GM19397 (cell line): ENCODE results near the gene FOXR1.
"Not testable (repeated sequence)": the region's sequence is repeated elsewhere in the genome, so short reads cannot be mapped to it uniquely, and the experiment has no call there.

Experiments used
- ATAC-seq: cut with Tn5 transposase; IDR thresholded peaks from one replicate; pipeline ENCODE4 v1.9.1; 2021; ENCODE audit warnings: mild to moderate bottlenecking, moderate library complexity; ENCODE audit not compliant: unreplicated experiment

Gene FOXR1

DNA sequence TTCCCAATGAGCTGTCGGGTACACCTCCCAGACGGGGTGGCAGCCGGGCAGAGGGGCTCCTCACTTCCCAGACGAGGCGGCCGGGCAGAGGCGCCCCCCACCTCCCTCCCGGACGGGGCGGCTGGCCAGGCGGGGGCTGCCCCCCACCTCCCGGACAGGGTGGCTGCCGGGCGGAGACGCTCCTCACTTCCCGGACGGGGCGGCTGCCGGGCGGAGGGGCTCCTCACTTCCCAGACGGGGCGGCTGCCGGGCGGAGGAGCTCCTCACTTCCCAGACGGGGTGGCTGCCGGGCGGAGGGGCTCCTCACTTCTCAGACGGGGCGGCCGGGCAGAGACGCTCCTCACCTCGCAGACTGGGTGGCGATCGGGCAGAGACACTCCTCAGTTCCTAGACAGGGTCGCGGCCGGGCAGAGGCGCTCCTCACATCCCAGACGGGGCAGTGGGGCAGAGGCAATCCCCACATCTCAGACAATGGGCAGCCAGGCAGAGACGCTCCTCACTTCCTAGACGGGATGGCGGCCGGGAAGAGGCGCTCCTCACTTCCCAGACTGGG is 20.0 kb downstream of the FOXR1 start:
- not testable (repeated sequence) for ATAC-seq

DNA sequence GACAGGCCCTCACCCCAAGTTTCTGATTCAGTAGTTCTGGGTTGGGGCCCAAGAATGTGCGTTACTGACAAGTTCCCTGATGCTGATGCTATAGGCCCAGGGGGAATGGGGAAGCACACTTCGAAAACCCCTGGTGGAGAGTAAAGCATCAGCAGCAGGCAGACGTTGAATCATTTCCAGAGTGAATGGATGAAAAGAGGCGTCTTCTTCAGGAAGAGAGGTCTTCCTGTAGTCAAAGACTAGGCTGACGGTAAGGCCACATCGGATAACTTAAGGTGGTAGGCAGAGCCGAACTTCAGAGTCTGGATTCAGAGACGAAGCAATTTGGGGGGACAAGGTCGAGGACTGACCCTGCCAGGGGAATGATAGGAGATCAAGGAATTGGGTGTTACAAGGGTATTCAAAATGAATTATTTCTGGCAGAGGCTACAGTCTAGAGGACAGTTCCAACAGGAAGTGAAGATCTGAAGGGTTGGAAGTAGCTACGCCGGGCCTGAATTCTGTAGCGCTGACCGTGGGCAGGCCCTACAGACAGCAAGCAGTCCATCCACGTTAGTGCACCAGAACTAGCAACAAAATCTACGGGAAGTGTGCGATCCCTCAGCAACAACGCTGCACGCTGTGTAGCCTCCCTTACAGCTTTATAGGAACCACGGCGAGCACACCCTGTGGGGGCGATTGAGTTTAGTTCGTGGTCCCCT is 25.5 kb downstream of the FOXR1 start:
- peak; percentile 6 for ATAC-seq

- ATAC-seq, result peak; percentile 93
These were observed 26.2 kb downstream of the FOXR1 start, which contains the start of gene CENATAC for GRCh38 chr11:118997627-118998387. Gene CENATAC, plus strand, starts transcription at chr11:118998138. Its CDS starts 60 bp downstream, at chr11:118998198.

DNA sequence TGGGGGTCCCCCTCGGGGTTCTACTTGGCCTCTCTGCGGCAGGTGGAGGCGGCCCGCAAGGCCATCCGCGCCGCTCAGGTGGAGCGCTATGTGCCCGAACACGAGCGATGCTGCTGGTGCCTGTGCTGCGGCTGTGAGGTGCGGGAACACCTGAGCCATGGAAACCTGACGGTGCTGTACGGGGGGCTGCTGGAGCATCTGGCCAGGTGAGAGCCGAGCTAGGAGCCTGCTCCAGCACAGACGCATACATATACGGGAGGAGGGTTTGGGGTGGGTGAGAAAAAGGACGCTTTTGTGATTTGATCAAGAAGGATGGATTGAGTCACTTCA is 26.8 kb downstream of the FOXR1 start:
- ATAC-seq, result no peak

DNA sequence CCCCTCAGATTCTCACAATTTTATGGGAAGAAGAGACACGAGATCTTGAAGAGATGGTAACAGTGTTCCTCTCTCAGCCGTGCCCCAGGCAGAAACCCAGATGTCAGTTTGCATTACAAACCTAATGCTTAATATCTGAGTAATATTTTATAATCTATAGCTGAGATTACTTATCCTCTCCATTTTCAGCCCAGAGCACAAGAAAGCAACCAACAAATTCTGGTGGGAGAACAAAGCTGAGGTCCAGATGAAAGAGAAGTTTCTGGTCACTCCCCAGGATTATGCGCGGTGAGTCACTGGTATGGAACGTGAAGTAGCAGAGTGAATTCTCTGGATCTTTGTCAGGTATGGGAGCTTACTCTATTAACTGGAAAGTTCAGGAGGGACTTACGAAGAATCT is 27.3 kb downstream of the FOXR1 start:
- no peak for ATAC-seq

- ATAC-seq, result no peak
These were observed 29.3 kb downstream of the FOXR1 start for GRCh38 chr11:119000906-119001305.

- ATAC-seq, result no peak
These were observed 35.1 kb downstream of the FOXR1 start for GRCh38 chr11:119006656-119007055.

DNA sequence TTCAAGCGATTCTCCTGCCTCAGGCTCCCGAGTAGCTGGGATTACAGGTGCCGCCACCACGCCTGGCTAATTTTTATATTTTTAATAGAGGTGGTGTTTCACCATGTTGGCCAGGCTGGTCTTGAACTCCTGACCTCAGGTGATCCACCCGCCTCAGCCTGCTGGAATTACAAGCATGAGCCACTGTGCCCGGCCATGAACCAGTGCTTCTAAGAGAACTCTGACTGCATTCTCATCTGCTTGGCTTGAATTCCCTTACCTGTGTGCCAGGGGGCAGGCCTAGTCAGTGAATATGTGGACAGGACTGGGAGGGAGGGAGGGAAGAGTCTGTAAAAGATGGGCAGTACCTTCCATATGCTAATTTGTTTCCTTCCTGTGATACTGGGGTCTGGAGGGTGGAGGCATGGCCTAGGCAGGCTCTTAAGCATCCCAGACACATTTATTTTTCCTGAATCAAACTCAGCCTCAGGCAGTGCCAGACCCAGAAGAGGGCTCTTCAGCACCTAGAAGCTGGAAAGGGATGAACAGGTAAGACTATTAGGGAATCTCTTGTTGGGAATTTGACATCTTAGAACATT is 40.0 kb downstream of the FOXR1 start:
- no peak for ATAC-seq

- no peak for ATAC-seq
These were observed 41.1 kb downstream of the FOXR1 start for GRCh38 chr11:119012629-119013170.

DNA sequence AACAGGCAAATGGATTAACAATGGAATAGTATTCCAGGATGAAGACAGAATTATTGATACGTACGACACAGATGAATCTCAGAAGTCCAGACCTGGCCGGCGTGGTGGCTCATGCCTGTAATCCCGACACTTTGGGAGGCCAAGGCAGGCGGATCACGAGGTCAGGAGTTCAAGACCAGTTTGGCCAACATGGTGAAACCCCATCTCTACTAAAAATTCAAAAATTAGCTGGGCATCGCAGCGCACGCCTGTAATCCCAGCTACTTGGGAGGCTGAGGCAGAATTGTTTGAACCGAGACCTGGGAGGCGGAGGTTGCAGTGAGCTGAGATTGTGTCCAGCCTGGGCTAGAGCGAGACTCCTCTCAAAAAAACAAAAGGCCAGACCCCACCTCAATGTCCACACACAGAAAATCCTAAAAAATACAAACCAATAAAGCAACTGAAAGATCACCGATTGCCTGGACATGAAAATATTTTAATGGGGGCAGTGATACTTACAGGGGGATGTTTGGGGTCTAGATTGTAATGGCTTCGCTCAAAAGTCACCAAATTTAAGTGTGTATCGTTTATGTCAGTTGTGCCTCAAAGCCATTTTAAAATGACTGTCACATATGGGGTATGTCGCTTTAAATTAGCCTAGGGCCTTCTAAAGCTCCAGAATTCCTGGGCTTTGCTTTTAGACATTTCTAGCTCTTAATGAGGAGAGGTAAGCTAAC is 42.8 kb downstream of the FOXR1 start:
- ATAC-seq, result no peak

GRCh38 chr11:119015054-119015611 is 43.6 kb downstream of the FOXR1 start:
- ATAC-seq, result no peak

DNA sequence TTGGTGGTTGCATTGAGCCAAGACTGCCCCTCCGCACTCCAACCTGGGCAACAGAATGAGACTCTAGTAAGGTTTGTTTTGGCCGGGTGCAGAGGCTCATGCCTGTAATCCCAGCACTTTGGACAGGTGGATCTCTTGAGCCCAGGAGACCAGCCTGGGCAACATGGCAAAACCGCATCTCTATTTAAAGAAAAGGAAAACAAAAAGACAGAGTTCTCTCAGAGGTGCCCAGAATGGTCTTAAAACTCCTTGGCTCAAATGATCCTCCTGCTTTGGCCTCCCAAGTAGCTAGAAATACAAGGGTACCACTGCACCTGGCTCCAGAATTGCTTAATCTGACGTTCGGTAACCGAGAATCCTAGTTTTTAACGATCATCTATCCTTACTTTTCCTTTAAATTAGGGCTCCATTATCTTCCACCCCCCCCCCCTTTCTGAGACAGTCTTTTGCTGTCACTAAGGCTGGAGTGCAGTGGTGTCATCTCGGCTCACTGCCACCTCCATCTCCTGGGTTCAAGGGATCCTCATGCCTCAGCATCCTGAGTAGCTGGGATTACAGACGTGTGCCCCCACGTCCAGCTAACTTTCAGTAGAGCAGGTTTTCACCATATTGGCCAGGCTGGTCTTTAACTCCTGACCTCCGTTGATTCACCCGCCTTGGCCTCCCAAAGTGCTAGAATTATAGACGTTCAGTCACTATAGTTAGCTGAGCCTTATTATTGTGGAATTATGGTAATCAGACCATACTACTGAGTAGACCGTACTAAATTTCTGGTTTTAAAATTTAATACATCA is 44.9 kb downstream of the FOXR1 start:
- ATAC-seq, result no peak

- not testable (repeated sequence) for ATAC-seq
These were observed 45.8 kb downstream of the FOXR1 start for GRCh38 chr11:119017377-119017776.

- ATAC-seq, result peak; percentile 85
These were observed 46.7 kb downstream of the FOXR1 start, which contains the start of the genes RPS25 and TRAPPC4 for GRCh38 chr11:119018074-119018938. Gene RPS25, minus strand, starts transcription at chr11:119018343. Its CDS starts 59 bp downstream, at chr11:119018284. Gene TRAPPC4, plus strand, starts transcription at chr11:119018766. Its CDS starts 30 bp downstream, at chr11:119018796.

DNA sequence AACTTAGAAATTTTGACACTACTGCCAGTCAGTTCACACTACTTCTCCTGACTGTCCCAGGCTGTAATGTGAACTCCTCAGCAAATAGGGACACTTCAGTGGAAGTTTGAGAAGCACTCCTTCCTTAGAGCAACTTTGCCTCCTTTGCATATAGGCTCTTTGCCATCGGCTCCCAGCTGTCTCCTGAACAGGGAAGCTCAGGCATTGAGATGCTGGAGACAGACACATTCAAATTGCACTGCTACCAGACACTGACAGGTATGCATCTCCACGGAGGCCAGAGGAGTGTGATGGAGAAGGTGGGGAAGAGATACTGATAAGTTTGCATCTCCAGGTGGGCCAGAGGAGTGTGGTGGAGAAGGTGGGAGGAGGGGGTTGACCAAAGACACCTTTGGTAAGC is 48.4 kb downstream of the FOXR1 start:
- no peak for ATAC-seq

GRCh38 chr11:119021631-119022030 is 50.1 kb downstream of the FOXR1 start:
- ATAC-seq, result no peak

DNA sequence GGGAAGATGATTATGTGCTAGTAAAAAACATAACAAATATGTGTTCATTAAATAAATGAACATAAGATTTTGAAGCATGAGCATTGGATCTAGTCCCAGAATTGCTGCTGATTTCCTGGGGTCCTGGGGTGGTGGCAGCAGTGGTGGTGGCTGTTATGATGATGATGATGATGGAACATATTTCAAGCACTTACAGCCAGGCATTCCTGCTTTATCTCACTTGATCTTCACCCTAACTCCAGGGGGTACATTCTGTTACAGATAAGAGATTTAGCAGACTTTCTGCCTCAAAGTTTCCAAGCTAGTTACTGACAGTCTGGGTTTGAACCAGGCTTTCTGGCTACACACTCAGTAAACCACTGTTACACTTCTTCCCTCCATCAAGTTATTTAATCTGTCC is 52.2 kb downstream of the FOXR1 start:
- no peak for ATAC-seq

DNA sequence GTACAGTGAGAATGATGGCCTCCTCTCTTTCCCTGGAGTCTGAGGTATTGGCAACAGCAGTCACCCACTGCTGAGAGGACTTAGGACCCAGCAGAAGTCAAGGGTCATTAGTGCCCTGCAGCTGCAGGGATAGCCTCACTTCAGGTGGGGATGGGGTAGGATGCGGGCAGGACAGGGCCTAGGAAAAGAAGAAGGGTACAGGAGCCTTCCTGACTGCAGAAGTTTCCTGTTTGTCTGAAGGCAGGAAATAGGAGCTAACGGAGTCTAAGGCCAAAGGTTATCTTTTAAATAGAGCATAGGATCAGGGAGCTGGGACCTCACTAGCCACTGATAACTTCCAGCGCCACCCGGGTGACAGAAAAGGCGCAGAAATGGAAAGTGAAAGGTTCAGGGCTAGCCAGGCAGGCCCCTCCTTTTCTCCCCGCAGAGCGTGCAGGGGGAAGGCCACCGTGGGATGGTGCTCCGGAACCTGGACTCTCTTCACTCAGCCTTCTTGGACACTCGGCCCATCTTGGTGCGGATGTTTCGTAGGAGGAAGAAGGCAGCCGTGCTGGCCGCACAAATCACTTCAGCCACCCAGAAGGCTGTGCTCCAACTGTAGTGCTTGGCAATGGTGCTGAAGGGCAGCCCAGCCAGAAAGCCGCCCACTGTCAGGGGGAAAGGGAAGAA is 53.0 kb downstream of the FOXR1 start:
- no peak for ATAC-seq
